ENCODE measurements around the gene SIPA1L3.

Gene SIPA1L3

GRCh38 chr19:38115271-38115802 lies 208.3 kb downstream of the SIPA1L3 start:
- DNase-seq (ENCODE audit: low read depth) = no peak
- no peak overlapping the region for H3K4me3 ChIP-seq (ENCODE audit: low read depth, low read length)
- no peak for TF ChIP-seq CTCF (conservative IDR thresholded peaks at IDR 0.05; ENCODE audit: low read depth, low read length)

GRCh38 chr19:38118176-38118575 lies 211.2 kb downstream of the SIPA1L3 start:
- no peak for TF ChIP-seq CTCF (conservative IDR thresholded peaks at IDR 0.05; ENCODE audit: low read depth, low read length)
- H3K4me3 ChIP-seq (ENCODE audit: low read depth, low read length) = no peak overlapping the region
- DNase-seq (ENCODE audit: low read depth) = no peak

GRCh38 chr19:38120471-38121025 lies 213.5 kb downstream of the SIPA1L3 start:
- no peak overlapping the region for H3K4me3 ChIP-seq (ENCODE audit: low read depth, low read length)
- DNase-seq (ENCODE audit: low read depth) = no peak
- no peak for TF ChIP-seq CTCF (conservative IDR thresholded peaks at IDR 0.05; ENCODE audit: low read depth, low read length)

GRCh38 chr19:38122402-38123093 lies 215.5 kb downstream of the SIPA1L3 start:
- TF ChIP-seq CTCF (conservative IDR thresholded peaks at IDR 0.05; ENCODE audit: low read depth, low read length) = no peak
- H3K4me3 ChIP-seq (ENCODE audit: low read depth, low read length) = no peak overlapping the region
- no peak for DNase-seq (ENCODE audit: low read depth)

GRCh38 chr19:38125238-38125637 lies 218.2 kb downstream of the SIPA1L3 start:
- no peak overlapping the region for H3K4me3 ChIP-seq (ENCODE audit: low read depth, low read length)
- TF ChIP-seq CTCF (conservative IDR thresholded peaks at IDR 0.05; ENCODE audit: low read depth, low read length) = no peak
- DNase-seq (ENCODE audit: low read depth) = no peak

- no peak for DNase-seq (ENCODE audit: low read depth)
- TF ChIP-seq CTCF (conservative IDR thresholded peaks at IDR 0.05; ENCODE audit: low read depth, low read length) = no peak
- H3K4me3 ChIP-seq (ENCODE audit: low read depth, low read length) = no peak overlapping the region
These were observed 223.4 kb downstream of the SIPA1L3 start for GRCh38 chr19:38130399-38130798.

- DNase-seq (ENCODE audit: low read depth) = no peak
- no peak overlapping the region for H3K4me3 ChIP-seq (ENCODE audit: low read depth, low read length)
- TF ChIP-seq CTCF (conservative IDR thresholded peaks at IDR 0.05; ENCODE audit: low read depth, low read length) = no peak
These were observed 225.8 kb downstream of the SIPA1L3 start for GRCh38 chr19:38132781-38133180.

Data from choroid plexus epithelial cell (primary cell).